Retinal pigment epithelial cell (primary cell): ENCODE results near the gene ELMO1.

Experiments
- DNase-seq: peaks from one replicate; pipeline ENCODE4 v3.0.0-alpha.2; 2010; ENCODE audit warnings: low read depth
- H3K4me3 ChIP-seq: 2 replicates; pipeline ENCODE4 v1.5.1; 2011; ENCODE audit warnings: mild to moderate bottlenecking, low read length, control low read depth, moderate library complexity
- CTCF ChIP-seq: conservative IDR thresholded peaks from 2 replicates; pipeline ENCODE4 v1.5.1; 2011; ENCODE audit warnings: low read depth, low read length, control low read depth, inconsistent platforms

The ELMO1 gene

GRCh38 chr7:36961693-36962092, 487.0 kb downstream of the ELMO1 start:
- TF ChIP-seq CTCF = no peak
- no peak for DNase-seq
- no peak overlapping the region for H3K4me3 ChIP-seq

GRCh38 chr7:36961097-36961496, 487.6 kb downstream of the ELMO1 start:
- no peak overlapping the region for H3K4me3 ChIP-seq
- no peak for TF ChIP-seq CTCF
- no peak for DNase-seq

GRCh38 chr7:36960105-36960504, 488.6 kb downstream of the ELMO1 start:
- no peak for DNase-seq
- H3K4me3 ChIP-seq = no peak overlapping the region
- no peak for TF ChIP-seq CTCF

GRCh38 chr7:36958111-36958733, 490.4 kb downstream of the ELMO1 start:
- no peak for DNase-seq
- no peak overlapping the region for H3K4me3 ChIP-seq
- no peak for TF ChIP-seq CTCF

- DNase-seq = no peak
- TF ChIP-seq CTCF = no peak
- H3K4me3 ChIP-seq = no peak overlapping the region
These were observed 491.0 kb downstream of the ELMO1 start for GRCh38 chr7:36957620-36958019.

GRCh38 chr7:36956814-36957213, 491.9 kb downstream of the ELMO1 start:
- no peak for TF ChIP-seq CTCF
- no peak overlapping the region for H3K4me3 ChIP-seq
- DNase-seq = no peak

GRCh38 chr7:36955456-36956129, 493.1 kb downstream of the ELMO1 start:
- DNase-seq = no peak

More at GRCh38 chr7:36955456-36956129, 493.1 kb downstream of the ELMO1 start:
- no peak for TF ChIP-seq CTCF
- no peak overlapping the region for H3K4me3 ChIP-seq
